ENCODE measurements around the gene PTX4. TPM values are rescaled to one million over a fixed set of nuclear protein-coding genes. Genes with fewer than 3 reads are reported as not detected.

PTX4 gene
- total and polyA plus RNA-seq, 4 donors, result 0.08 to 0.61 TPM; not detected in 2

DNA sequence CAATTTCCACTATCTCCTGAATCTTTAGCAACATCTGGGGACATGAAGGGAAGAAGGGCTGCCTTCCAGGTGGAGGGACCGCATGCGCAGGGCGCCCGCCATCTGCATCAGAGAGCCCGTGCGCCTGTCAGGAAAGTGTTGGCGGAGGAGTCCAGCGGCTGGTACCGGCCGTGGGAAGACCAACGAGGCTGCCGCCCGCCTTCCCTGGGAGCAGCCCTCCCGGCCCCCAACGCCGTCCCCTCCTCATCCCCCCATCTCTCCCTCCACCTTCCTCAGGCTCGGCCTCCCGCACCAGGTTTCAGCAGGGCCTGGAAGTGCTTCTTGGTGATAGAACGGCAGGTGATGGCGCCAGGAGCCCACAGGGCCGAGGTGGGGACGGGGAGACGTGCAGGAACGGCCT lies 22.7 kb downstream of the PTX4 start:
- H3K27me3 ChIP-seq (ENCODE audit: control insufficient read depth in 4 of 4, insufficient read depth in 4 of 4, low read length in 3 of 4), result no peaks in the 10 kb centered on the region
- no peak overlapping the region for H3K27ac ChIP-seq (ENCODE audit: low read depth in 1 of 2, low read length in 2 of 2)
- no peak overlapping the region for H3K4me3 ChIP-seq (ENCODE audit: low read depth in 1 of 3, low read length in 3 of 3)
- H3K9ac ChIP-seq (ENCODE audit: low read depth in 1 of 2, low read length in 2 of 2), result no peak overlapping the region
- DNase-seq (ENCODE audit: low spot score), result no peak
- peaks cover 0 to 8% (median 4%) of the 10 kb centered on the region in 4 donors for H3K4me1 ChIP-seq (ENCODE audit: control insufficient read depth in 4 of 4, insufficient read depth in 4 of 4, low read length in 3 of 4)
- TF ChIP-seq FOXA1 (IDR thresholded peaks at IDR 0.05) (no peak), EGR1 (IDR thresholded peaks at IDR 0.05; ENCODE audit: low read depth in 2 of 2) (no peak), RXRA (IDR thresholded peaks at IDR 0.05) (no peak), GABPA (IDR thresholded peaks at IDR 0.05 in 1 of 2, conservative IDR thresholded peaks at IDR 0.05 in 1 of 2) (no peak), SP1 (IDR thresholded peaks at IDR 0.05) (no peak), NR2F2 (IDR thresholded peaks at IDR 0.05) (no peak), FOXA2 (IDR thresholded peaks at IDR 0.05) (no peak), JUND (IDR thresholded peaks at IDR 0.05) (no peak), TAF1 (conservative IDR thresholded peaks at IDR 0.05) (no peak), RAD21 (IDR thresholded peaks at IDR 0.05) (no peak)
- TF ChIP-seq, protein P1, sequence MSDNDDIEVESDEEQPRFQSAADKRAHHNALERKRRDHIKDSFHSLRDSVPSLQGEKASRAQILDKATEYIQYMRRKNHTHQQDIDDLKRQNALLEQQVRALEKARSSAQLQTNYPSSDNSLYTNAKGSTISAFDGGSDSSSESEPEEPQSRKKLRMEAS (IDR thresholded peaks at IDR 0.05), result no peak
- TF ChIP-seq, protein P2, sequence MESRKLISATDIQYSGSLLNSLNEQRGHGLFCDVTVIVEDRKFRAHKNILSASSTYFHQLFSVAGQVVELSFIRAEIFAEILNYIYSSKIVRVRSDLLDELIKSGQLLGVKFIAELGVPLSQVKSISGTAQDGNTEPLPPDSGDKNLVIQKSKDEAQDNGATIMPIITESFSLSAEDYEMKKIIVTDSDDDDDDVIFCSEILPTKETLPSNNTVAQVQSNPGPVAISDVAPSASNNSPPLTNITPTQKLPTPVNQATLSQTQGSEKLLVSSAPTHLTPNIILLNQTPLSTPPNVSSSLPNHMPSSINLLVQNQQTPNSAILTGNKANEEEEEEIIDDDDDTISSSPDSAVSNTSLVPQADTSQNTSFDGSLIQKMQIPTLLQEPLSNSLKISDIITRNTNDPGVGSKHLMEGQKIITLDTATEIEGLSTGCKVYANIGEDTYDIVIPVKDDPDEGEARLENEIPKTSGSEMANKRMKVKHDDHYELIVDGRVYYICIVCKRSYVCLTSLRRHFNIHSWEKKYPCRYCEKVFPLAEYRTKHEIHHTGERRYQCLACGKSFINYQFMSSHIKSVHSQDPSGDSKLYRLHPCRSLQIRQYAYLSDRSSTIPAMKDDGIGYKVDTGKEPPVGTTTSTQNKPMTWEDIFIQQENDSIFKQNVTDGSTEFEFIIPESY (IDR thresholded peaks at IDR 0.05), result no peak
- TF ChIP-seq, protein P3, sequence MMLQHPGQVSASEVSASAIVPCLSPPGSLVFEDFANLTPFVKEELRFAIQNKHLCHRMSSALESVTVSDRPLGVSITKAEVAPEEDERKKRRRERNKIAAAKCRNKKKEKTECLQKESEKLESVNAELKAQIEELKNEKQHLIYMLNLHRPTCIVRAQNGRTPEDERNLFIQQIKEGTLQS (IDR thresholded peaks at IDR 0.05), result no peak
- TF ChIP-seq, protein P4, sequence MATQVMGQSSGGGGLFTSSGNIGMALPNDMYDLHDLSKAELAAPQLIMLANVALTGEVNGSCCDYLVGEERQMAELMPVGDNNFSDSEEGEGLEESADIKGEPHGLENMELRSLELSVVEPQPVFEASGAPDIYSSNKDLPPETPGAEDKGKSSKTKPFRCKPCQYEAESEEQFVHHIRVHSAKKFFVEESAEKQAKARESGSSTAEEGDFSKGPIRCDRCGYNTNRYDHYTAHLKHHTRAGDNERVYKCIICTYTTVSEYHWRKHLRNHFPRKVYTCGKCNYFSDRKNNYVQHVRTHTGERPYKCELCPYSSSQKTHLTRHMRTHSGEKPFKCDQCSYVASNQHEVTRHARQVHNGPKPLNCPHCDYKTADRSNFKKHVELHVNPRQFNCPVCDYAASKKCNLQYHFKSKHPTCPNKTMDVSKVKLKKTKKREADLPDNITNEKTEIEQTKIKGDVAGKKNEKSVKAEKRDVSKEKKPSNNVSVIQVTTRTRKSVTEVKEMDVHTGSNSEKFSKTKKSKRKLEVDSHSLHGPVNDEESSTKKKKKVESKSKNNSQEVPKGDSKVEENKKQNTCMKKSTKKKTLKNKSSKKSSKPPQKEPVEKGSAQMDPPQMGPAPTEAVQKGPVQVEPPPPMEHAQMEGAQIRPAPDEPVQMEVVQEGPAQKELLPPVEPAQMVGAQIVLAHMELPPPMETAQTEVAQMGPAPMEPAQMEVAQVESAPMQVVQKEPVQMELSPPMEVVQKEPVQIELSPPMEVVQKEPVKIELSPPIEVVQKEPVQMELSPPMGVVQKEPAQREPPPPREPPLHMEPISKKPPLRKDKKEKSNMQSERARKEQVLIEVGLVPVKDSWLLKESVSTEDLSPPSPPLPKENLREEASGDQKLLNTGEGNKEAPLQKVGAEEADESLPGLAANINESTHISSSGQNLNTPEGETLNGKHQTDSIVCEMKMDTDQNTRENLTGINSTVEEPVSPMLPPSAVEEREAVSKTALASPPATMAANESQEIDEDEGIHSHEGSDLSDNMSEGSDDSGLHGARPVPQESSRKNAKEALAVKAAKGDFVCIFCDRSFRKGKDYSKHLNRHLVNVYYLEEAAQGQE (IDR thresholded peaks at IDR 0.05), result no peak
- H3K36me3 ChIP-seq (ENCODE audit: control insufficient read depth in 4 of 4, insufficient read depth in 3 of 4, low read depth in 1 of 4, low read length in 3 of 4), result peaks cover 0 to 5% (median 3%) of the 10 kb centered on the region in 4 donors
- WGBS, result 94% methylated on average over 24 of the region's 24 CpGs
- H3K9me3 ChIP-seq (ENCODE audit: control insufficient read depth in 4 of 4, low read length in 3 of 4), result no peaks in the 10 kb centered on the region

DNA sequence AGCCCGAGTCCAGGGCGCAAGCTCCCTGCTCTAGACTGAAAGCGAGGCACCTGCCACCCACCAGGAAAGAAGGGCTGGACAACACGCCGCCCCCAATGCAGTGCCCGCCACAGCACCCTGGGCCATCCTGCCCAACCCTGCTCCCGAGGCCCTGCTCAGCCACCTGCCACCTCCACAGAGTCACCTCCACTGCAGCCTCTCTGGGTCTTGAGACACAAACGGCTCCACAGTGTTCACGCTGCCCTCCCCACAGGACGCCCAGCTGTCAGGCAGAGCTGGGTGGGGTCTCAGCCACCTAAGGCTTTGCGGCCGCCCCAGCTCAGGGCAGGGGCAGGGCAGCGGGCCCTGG lies 23.2 kb downstream of the PTX4 start:
- no peak for TF ChIP-seq TAF1 (conservative IDR thresholded peaks at IDR 0.05)
- no peak for TF ChIP-seq FOXA1 (IDR thresholded peaks at IDR 0.05)
- TF ChIP-seq, protein P2 (IDR thresholded peaks at IDR 0.05), result no peak
- TF ChIP-seq, protein P1 (IDR thresholded peaks at IDR 0.05), result no peak
- H3K27me3 ChIP-seq (ENCODE audit: control insufficient read depth in 4 of 4, insufficient read depth in 4 of 4, low read length in 3 of 4), result no peaks in the 10 kb centered on the region
- no peak overlapping the region for H3K9ac ChIP-seq (ENCODE audit: low read depth in 1 of 2, low read length in 2 of 2)
- no peak overlapping the region for H3K27ac ChIP-seq (ENCODE audit: low read depth in 1 of 2, low read length in 2 of 2)
- H3K4me1 ChIP-seq (ENCODE audit: control insufficient read depth in 4 of 4, insufficient read depth in 4 of 4, low read length in 3 of 4), result peaks cover 0 to 3% (median under 1%) of the 10 kb centered on the region in 4 donors
- 98% methylated on average over 13 of the region's 13 CpGs for WGBS
- no peaks in the 10 kb centered on the region for H3K9me3 ChIP-seq (ENCODE audit: control insufficient read depth in 4 of 4, low read length in 3 of 4)
- no peak for DNase-seq (ENCODE audit: low spot score)
- no peak overlapping the region for H3K4me3 ChIP-seq (ENCODE audit: low read depth in 1 of 3, low read length in 3 of 3)
- peaks cover 0 to 11% (median 5%) of the 10 kb centered on the region in 4 donors for H3K36me3 ChIP-seq (ENCODE audit: control insufficient read depth in 4 of 4, insufficient read depth in 3 of 4, low read depth in 1 of 4, low read length in 3 of 4)

All from liver (tissue), 9 donors.